NCI-H524 (cell line): ENCODE results near the gene FJX1.
"Not testable (repeated sequence)": the region's sequence is repeated elsewhere in the genome, so short reads cannot be mapped to it uniquely, and the experiment has no call there.

Experiments used
- DNase-seq, 2 experiments: peaks; one replicate each; lab custom pipeline; 2025; lab: John Stamatoyannopoulos, UW

Gene FJX1

GRCh38 chr11:35633827-35634423 lies 15.7 kb downstream of the FJX1 start:
- no peak for DNase-seq

- DNase-seq = no peak
These were observed 17.7 kb downstream of the FJX1 start for GRCh38 chr11:35635933-35636332.

GRCh38 chr11:35639591-35640179 lies 21.4 kb downstream of the FJX1 start:
- no peak for DNase-seq

GRCh38 chr11:35641171-35641897 lies 23.1 kb downstream of the FJX1 start:
- no peak for DNase-seq

- no peak for DNase-seq
These were observed 23.7 kb downstream of the FJX1 start for GRCh38 chr11:35641964-35642363.

GRCh38 chr11:35647421-35648093 lies 29.3 kb downstream of the FJX1 start:
- peak in 1 of 2 experiments; percentile 43 for DNase-seq

GRCh38 chr11:35650006-35650405 lies 31.7 kb downstream of the FJX1 start:
- DNase-seq = no peak

- no peak for DNase-seq
These were observed 32.2 kb downstream of the FJX1 start for GRCh38 chr11:35650467-35650866.

GRCh38 chr11:35651263-35651662 lies 33.0 kb downstream of the FJX1 start:
- no peak for DNase-seq

GRCh38 chr11:35652786-35653185 lies 34.5 kb downstream of the FJX1 start:
- DNase-seq = not testable (repeated sequence)

- DNase-seq = no peak
These were observed 36.5 kb downstream of the FJX1 start for GRCh38 chr11:35654711-35655110.

- DNase-seq = no peak
These were observed 37.0 kb downstream of the FJX1 start for GRCh38 chr11:35655254-35655653.

- DNase-seq = no peak
These were observed 37.6 kb downstream of the FJX1 start for GRCh38 chr11:35655856-35656255.

GRCh38 chr11:35658020-35658948 lies 40.0 kb downstream of the FJX1 start:
- DNase-seq = no peak

GRCh38 chr11:35661534-35661933 lies 43.3 kb downstream of the FJX1 start:
- DNase-seq = no peak

- peak in 1 of 2 experiments; percentile 54 for DNase-seq
These were observed 43.9 kb downstream of the FJX1 start for GRCh38 chr11:35662061-35662648.

- DNase-seq = peak; percentile 54 to 61
These were observed 44.6 kb downstream of the FJX1 start, which contains the start of gene TRIM44 for GRCh38 chr11:35662649-35663407. Gene TRIM44, plus strand, starts transcription at chr11:35662775. Its CDS starts 337 bp downstream, at chr11:35663112.

GRCh38 chr11:35663408-35663702 lies 45.1 kb downstream of the FJX1 start:
- no peak for DNase-seq

- no peak for DNase-seq
These were observed 46.7 kb downstream of the FJX1 start for GRCh38 chr11:35664977-35665441.

- DNase-seq = no peak
These were observed 49.0 kb downstream of the FJX1 start for GRCh38 chr11:35667257-35667656.
